WERI-Rb-1 (cell line): ENCODE measurements around the gene KIAA1217.
"Not testable (repeated sequence)": the region's sequence is repeated elsewhere in the genome, so short reads cannot be mapped to it uniquely, and the experiment has no call there.

Experiments used
- DNase-seq: peaks from one replicate; pipeline ENCODE4 v3.0.0-alpha.2; 2020
- H3K27ac ChIP-seq: fragments of 250-450 bp; sonication (Bioruptor Pico); 2 replicates; pipeline ENCODE4 v1.5.1; 2020; ENCODE audit warnings: mild to moderate bottlenecking, moderate library complexity
- H3K27me3 ChIP-seq: fragments of 250-450 bp; sonication (Bioruptor Pico); 2 replicates; pipeline ENCODE4 v1.5.1; 2021; ENCODE audit warnings: mild to moderate bottlenecking, low read depth, moderate library complexity; ENCODE audit not compliant: insufficient read depth, severe bottlenecking
- H3K36me3 ChIP-seq: fragments of 250-450 bp; sonication (Bioruptor Pico); 2 replicates; pipeline ENCODE4 v1.5.1; 2020; ENCODE audit warnings: mild to moderate bottlenecking, moderate library complexity
- H3K4me3 ChIP-seq: 2 replicates; pipeline ENCODE4 v1.5.1; 2011; ENCODE audit warnings: low read depth, mild to moderate bottlenecking, control low read depth, low read length
- H3K9me3 ChIP-seq: fragments of 250-450 bp; sonication (Bioruptor Pico); 2 replicates; pipeline ENCODE4 v1.5.1; 2021; ENCODE audit warnings: mild to moderate bottlenecking, moderate library complexity; ENCODE audit not compliant: severe bottlenecking
- CTCF ChIP-seq: IDR thresholded peaks from 2 replicates; pipeline ENCODE4 v1.5.1; 2011; ENCODE audit warnings: low read depth, mild to moderate bottlenecking, control low read depth, inconsistent platforms, low read length

Gene KIAA1217

GRCh38 chr10:24481241-24481640 is 272.3 kb downstream of the KIAA1217 start:
- Histone ChIP-seq H3K27me3 (no peaks in the 10 kb centered on the region), H3K27ac (no peak overlapping the region), H3K36me3 (no peaks in the 10 kb centered on the region), H3K4me3 (no peak overlapping the region), H3K9me3 (no peaks in the 10 kb centered on the region)
- no peak for DNase-seq
- TF ChIP-seq CTCF = no peak

GRCh38 chr10:24482713-24483112 is 273.8 kb downstream of the KIAA1217 start:
- not testable (repeated sequence) for H3K36me3 ChIP-seq, H3K4me3 ChIP-seq, H3K27me3 ChIP-seq, H3K27ac ChIP-seq, H3K9me3 ChIP-seq, DNase-seq

- DNase-seq = peak; percentile 30
- Histone ChIP-seq H3K4me3 (no peak overlapping the region), H3K9me3 (no peaks in the 10 kb centered on the region), H3K27ac (no peak overlapping the region), H3K27me3 (no peaks in the 10 kb centered on the region), H3K36me3 (no peaks in the 10 kb centered on the region)
- TF ChIP-seq CTCF = no peak
These were observed 274.8 kb downstream of the KIAA1217 start for GRCh38 chr10:24483701-24484100.

- no peaks in the 10 kb centered on the region for H3K36me3 ChIP-seq
- no peak for DNase-seq
- H3K27ac ChIP-seq = no peak overlapping the region
- no peak overlapping the region for H3K4me3 ChIP-seq
- H3K27me3 ChIP-seq = no peaks in the 10 kb centered on the region
- TF ChIP-seq CTCF = no peak
- no peaks in the 10 kb centered on the region for H3K9me3 ChIP-seq
These were observed 275.8 kb downstream of the KIAA1217 start for GRCh38 chr10:24484771-24485170.

- no peak for TF ChIP-seq CTCF
- no peak overlapping the region for H3K27ac ChIP-seq
- DNase-seq = no peak
These were observed 276.4 kb downstream of the KIAA1217 start for GRCh38 chr10:24485304-24485703.

GRCh38 chr10:24488631-24489030 is 279.7 kb downstream of the KIAA1217 start:
- Histone ChIP-seq H3K9me3 (no peaks in the 10 kb centered on the region), H3K27me3 (no peaks in the 10 kb centered on the region), H3K4me3 (no peak overlapping the region), H3K36me3 (no peaks in the 10 kb centered on the region), H3K27ac (no peak overlapping the region)
- TF ChIP-seq CTCF = no peak
- DNase-seq = no peak

More at GRCh38 chr10:24485304-24485703, 276.4 kb downstream of the KIAA1217 start:
- Histone ChIP-seq H3K27me3 (no peaks in the 10 kb centered on the region), H3K36me3 (no peaks in the 10 kb centered on the region), H3K9me3 (no peaks in the 10 kb centered on the region), H3K4me3 (no peak overlapping the region)
